NCI-H446 treated with DMSO at 0.1 percent for 48 hours (cell line): ENCODE results near the gene SORBS1.

Source experiments
- DNase-seq: peaks from one replicate; lab custom pipeline; 2025; lab: John Stamatoyannopoulos, UW

SORBS1 gene

GRCh38 chr10:95435548-95436279 is 125.5 kb downstream of the SORBS1 start:
- DNase-seq = no peak

- no peak for DNase-seq
Measured at GRCh38 chr10:95434583-95434982, 126.6 kb downstream of the SORBS1 start.

GRCh38 chr10:95431900-95432342 is 129.2 kb downstream of the SORBS1 start:
- DNase-seq = no peak

GRCh38 chr10:95430231-95430951 is 130.8 kb downstream of the SORBS1 start:
- DNase-seq = no peak

GRCh38 chr10:95429639-95430038 is 131.5 kb downstream of the SORBS1 start:
- no peak for DNase-seq

GRCh38 chr10:95428701-95429100 is 132.5 kb downstream of the SORBS1 start:
- no peak for DNase-seq

- no peak for DNase-seq
Measured at GRCh38 chr10:95426482-95426881, 134.7 kb downstream of the SORBS1 start.

GRCh38 chr10:95425592-95426465 is 135.3 kb downstream of the SORBS1 start:
- DNase-seq = no peak

GRCh38 chr10:95423164-95424005 is 137.8 kb downstream of the SORBS1 start:
- no peak for DNase-seq

- DNase-seq = no peak
Measured at GRCh38 chr10:95422233-95422632, 138.9 kb downstream of the SORBS1 start.

GRCh38 chr10:95421782-95422181 is 139.4 kb downstream of the SORBS1 start:
- DNase-seq = no peak

- no peak for DNase-seq
Measured at GRCh38 chr10:95419399-95419798, 141.8 kb downstream of the SORBS1 start.

- no peak for DNase-seq
Measured at GRCh38 chr10:95416973-95417372, 144.2 kb downstream of the SORBS1 start.

GRCh38 chr10:95416270-95416669 is 144.9 kb downstream of the SORBS1 start:
- no peak for DNase-seq

- DNase-seq = no peak
Measured at GRCh38 chr10:95415621-95416031, 145.5 kb downstream of the SORBS1 start.

- no peak for DNase-seq
Measured at GRCh38 chr10:95414844-95415485, 146.2 kb downstream of the SORBS1 start.

- no peak for DNase-seq
Measured at GRCh38 chr10:95414016-95414830, 146.9 kb downstream of the SORBS1 start.

- DNase-seq = no peak
Measured at GRCh38 chr10:95413588-95413987, 147.6 kb downstream of the SORBS1 start.

GRCh38 chr10:95411635-95412034 is 149.5 kb downstream of the SORBS1 start:
- no peak for DNase-seq
